Natural killer cell (primary cell): ENCODE data around the gene ACAD9. TPM values are rescaled to one million over a fixed set of nuclear protein-coding genes. Genes with fewer than 3 reads are reported as not detected.

Experiments
- ATAC-seq, 3 donors: fragments of 150-1000 bp in 2 of 3; fragments of 200-7000 bp in 1 of 3; cut with Tn5 transposase; 1 replicate in 1 of 3; 2 replicates in 2 of 3; pipeline ENCODE4 v1.10.0; 2021; ENCODE audit warnings: mild to moderate bottlenecking in 2 of 3, moderate library complexity in 2 of 3
- DNase-seq, 2 donors: peaks; one replicate each; pipeline versions ENCODE4 v3.0.0 to v3.0.0-alpha.2; 2013 to 2021; ENCODE audit warnings: mixed read lengths in 1 of 2
- H3K27ac ChIP-seq: one replicate; pipeline ENCODE4 v1.5.1; 2013; ENCODE audit warnings: mild to moderate bottlenecking, low read length
- H3K27me3 ChIP-seq: one replicate; pipeline ENCODE4 v1.6.1; 2013; ENCODE audit warnings: low read length; ENCODE audit not compliant: control insufficient read depth, insufficient read depth
- H3K36me3 ChIP-seq: one replicate; pipeline ENCODE4 v1.6.1; 2013; ENCODE audit warnings: low read length; ENCODE audit not compliant: control insufficient read depth, insufficient read depth
- H3K4me1 ChIP-seq: one replicate; pipeline ENCODE4 v1.6.1; 2013; ENCODE audit warnings: low read length; ENCODE audit not compliant: control insufficient read depth, insufficient read depth
- H3K4me3 ChIP-seq: one replicate; pipeline ENCODE4 v1.5.1; 2013; ENCODE audit warnings: low read length
- H3K9me3 ChIP-seq: one replicate; pipeline ENCODE4 v1.6.1; 2013; ENCODE audit warnings: low read length; ENCODE audit not compliant: control insufficient read depth, insufficient read depth
- H3K27ac Mint-ChIP-seq, 2 donors: one replicate each; pipeline ENCODE4 v1.8.0; 2022; ENCODE audit warnings: mild to moderate bottlenecking in 2 of 2, mixed read lengths in 2 of 2, moderate library complexity in 1 of 2
- H3K27me3 Mint-ChIP-seq, 2 donors: one replicate each; pipeline ENCODE4 v1.8.0; 2022; ENCODE audit warnings: low read depth in 2 of 2, mixed read lengths in 2 of 2
- H3K36me3 Mint-ChIP-seq: one replicate; pipeline ENCODE4 v1.8.0; 2022; ENCODE audit warnings: mixed read lengths
- H3K4me1 Mint-ChIP-seq, 2 donors: one replicate each; pipeline ENCODE4 v1.8.0; 2022; ENCODE audit warnings: mixed read lengths in 2 of 2
- H3K4me3 Mint-ChIP-seq: one replicate; pipeline ENCODE4 v1.8.0; 2022; ENCODE audit warnings: mild to moderate bottlenecking, moderate library complexity, mixed read lengths
- H3K9me3 Mint-ChIP-seq, 2 donors: one replicate each; pipeline ENCODE4 v1.8.0; 2022; ENCODE audit warnings: mixed read lengths in 2 of 2
- CTCF ChIP-seq: fragments of 200-600 bp; IDR thresholded peaks from one replicate; pipeline ENCODE4 v1.8.0; 2022; ENCODE audit warnings: antibody characterized with exemption
- WGBS: methylation state at CpG from one replicate; pipeline ENCODE4 v1.1.7; 2013; ENCODE audit warnings: missing lambda C conversion rate; ENCODE audit not compliant: insufficient coverage; 5-methylcytosine and 5-hydroxymethylcytosine counted together
- intact Hi-C: fragments of 100-400 bp; cut with micrococcal nuclease; formaldehyde crosslinking; loops from one replicate; pipeline ENCODE4 v1.14.2; 2022
- total RNA-seq, 4 donors: library from RNA; stranded (reverse); fragments of 120-200 nt in 1 of 4; gene quantifications; one replicate each; pipeline versions ENCODE4 v1.2.3 to v1.2.4, GENCODE V29; 2013 to 2022

Gene ACAD9
- total RNA-seq, 3 donors from 2014 or later (not counting 1 experiment from before 2014, with no cell fraction given), result 43.4 to 71.3 (median 54.2) TPM

- H3K36me3 Mint-ChIP-seq, result no peaks in the 10 kb centered on the region
- intact Hi-C loops, result no loop called here
- no peaks in the 10 kb centered on the region for H3K27me3 Mint-ChIP-seq
- H3K36me3 ChIP-seq, result no peaks in the 10 kb centered on the region
- no peak overlapping the region for H3K4me3 Mint-ChIP-seq
- H3K4me3 ChIP-seq, result no peak overlapping the region
- 94% methylated on average over 15 of the region's 15 CpGs for WGBS
- no peak overlapping the region for H3K27ac ChIP-seq
- no peaks in the 10 kb centered on the region for H3K9me3 Mint-ChIP-seq
- peaks cover 17% of the 10 kb centered on the region for H3K4me1 ChIP-seq
- peaks cover 12 to 14% of the 10 kb centered on the region in 2 donors for H3K4me1 Mint-ChIP-seq
- H3K9me3 ChIP-seq, result no peaks in the 10 kb centered on the region
- H3K27me3 ChIP-seq, result no peaks in the 10 kb centered on the region
- ATAC-seq (no peak), DNase-seq (no peak)
- no peak overlapping the region for H3K27ac Mint-ChIP-seq
- no peak for TF ChIP-seq CTCF
Observed at GRCh38 chr3:128847666-128848370, 31.6 kb upstream of the ACAD9 start.

- 93% methylated on average over 13 of the region's 13 CpGs for WGBS
- no peak for TF ChIP-seq CTCF
- no peaks in the 10 kb centered on the region for H3K9me3 Mint-ChIP-seq
- intact Hi-C loops, result no loop called here
- ATAC-seq (no peak), DNase-seq (no peak)
- peaks cover 1% of the 10 kb centered on the region for H3K36me3 Mint-ChIP-seq
- peaks cover 17% of the 10 kb centered on the region for H3K4me1 ChIP-seq
- no peaks in the 10 kb centered on the region for H3K36me3 ChIP-seq
- H3K27me3 Mint-ChIP-seq, result no peaks in the 10 kb centered on the region
- no peak overlapping the region for H3K4me3 Mint-ChIP-seq
- no peak overlapping the region for H3K4me3 ChIP-seq
- H3K4me1 Mint-ChIP-seq, result peaks cover 12 to 14% of the 10 kb centered on the region in 2 donors
- H3K27me3 ChIP-seq, result no peaks in the 10 kb centered on the region
- H3K27ac ChIP-seq, result no peak overlapping the region
- H3K9me3 ChIP-seq, result peaks cover 4% of the 10 kb centered on the region
- no peak overlapping the region for H3K27ac Mint-ChIP-seq
Observed at GRCh38 chr3:128848936-128849335, 30.5 kb upstream of the ACAD9 start.

- Mint-ChIP-seq H3K27ac (no peak overlapping the region), H3K9me3 (peaks cover 0 to 6% of the 10 kb centered on the region in 2 donors), H3K4me1 (peaks cover 11 to 14% of the 10 kb centered on the region in 2 donors), H3K36me3 (peaks cover 9% of the 10 kb centered on the region), H3K27me3 (no peaks in the 10 kb centered on the region), H3K4me3 (no peak overlapping the region)
- no peak for TF ChIP-seq CTCF
- peaks cover 13% of the 10 kb centered on the region for H3K9me3 ChIP-seq
- peaks cover 22% of the 10 kb centered on the region for H3K4me1 ChIP-seq
- no peak overlapping the region for H3K27ac ChIP-seq
- WGBS, result 85% methylated on average over 11 of the region's 11 CpGs
- intact Hi-C loops, result no loop called here
- H3K4me3 ChIP-seq, result no peak overlapping the region
- H3K36me3 ChIP-seq, result no peaks in the 10 kb centered on the region
- no peak for DNase-seq
- H3K27me3 ChIP-seq, result no peaks in the 10 kb centered on the region
- ATAC-seq, result no peak
Observed at GRCh38 chr3:128849911-128850455, 29.4 kb upstream of the ACAD9 start.
